HG02870 (cell line): ENCODE data around the gene FBXW7.

Source experiments
- ATAC-seq: cut with Tn5 transposase; IDR thresholded peaks from one replicate; pipeline ENCODE4 v1.9.1; 2021; ENCODE audit warnings: mild to moderate bottlenecking, moderate library complexity; ENCODE audit not compliant: unreplicated experiment

FBXW7 gene

GRCh38 chr4:152344001-152344400, 191.9 kb downstream of the FBXW7 start:
- ATAC-seq: no peak

DNA sequence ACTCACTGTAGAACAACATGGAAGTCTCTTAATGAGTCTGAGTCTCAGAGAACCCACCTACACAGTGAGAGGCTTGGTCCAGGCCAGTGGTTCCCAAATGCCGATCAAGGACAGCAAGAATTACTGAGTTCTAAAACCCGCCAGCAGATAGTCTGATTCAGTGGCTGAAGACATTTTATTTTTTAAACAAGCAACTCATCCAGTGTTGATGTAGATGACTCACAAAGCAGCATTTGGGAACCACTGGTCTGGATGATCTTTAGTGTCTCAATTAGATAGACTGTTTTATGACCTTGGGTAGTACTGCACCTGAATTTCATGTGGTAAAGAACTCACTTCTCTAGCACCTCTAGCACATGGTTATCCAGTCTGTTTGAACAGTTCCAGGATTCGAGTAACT, 193.6 kb downstream of the FBXW7 start:
- ATAC-seq: no peak

- ATAC-seq: no peak
These were observed 195.1 kb downstream of the FBXW7 start for GRCh38 chr4:152340818-152341217.

DNA sequence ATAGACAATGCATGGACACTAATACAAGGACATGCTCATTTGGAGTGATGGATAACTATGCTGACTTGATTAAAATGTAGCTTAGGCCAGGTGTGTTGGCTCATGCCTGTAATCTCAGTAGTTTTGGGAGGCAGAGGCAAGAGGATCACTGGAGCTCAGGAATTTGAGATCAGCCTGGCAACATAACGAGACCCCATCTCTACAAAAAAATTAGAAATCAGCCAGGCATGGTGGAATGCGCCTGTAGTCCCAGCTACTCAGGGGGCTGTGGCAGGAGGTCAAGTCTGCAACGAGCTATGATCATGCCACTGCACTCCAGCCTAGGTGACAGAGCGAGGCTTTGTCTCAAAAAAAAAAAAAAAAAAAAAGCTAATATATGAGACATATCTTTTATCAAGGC, 196.3 kb downstream of the FBXW7 start:
- ATAC-seq: no peak

DNA sequence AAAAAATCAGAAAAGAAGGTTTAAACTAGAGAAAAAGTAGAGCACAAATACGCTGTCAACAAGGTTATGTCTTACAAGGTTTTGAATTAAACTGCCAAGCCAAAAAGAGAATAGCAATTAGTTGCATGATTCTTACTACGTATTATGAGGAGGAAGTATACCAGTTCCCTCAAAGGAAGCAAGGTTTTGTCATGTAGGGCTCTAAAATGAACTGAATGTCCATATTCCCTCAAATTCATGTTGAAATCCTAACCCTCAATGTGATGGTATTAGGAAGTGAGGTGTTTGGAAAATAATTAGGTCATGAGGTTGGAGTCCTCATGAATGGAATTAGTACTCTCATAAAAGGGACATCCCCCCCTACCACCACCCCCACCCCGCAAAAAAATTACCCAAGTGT, 201.0 kb downstream of the FBXW7 start:
- no peak for ATAC-seq

GRCh38 chr4:152331042-152331441, 204.8 kb downstream of the FBXW7 start:
- no peak for ATAC-seq

DNA sequence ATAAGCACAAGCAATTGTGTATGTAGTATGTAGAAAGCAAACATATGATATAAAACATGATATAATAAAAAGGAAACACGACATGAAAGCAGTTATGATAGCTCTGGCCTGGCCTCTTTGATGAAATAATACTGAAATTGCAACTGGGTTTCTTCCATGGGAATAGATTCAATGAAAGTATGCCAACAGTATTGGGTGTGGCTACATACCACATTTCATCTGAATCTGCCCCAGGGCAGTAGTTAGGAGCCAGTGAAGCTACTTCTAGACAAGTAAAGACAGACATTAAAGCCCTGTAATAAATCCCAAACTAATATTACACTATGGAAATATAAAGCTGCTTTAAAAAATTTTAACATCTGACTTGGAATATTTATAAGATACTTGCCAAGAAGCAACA, 207.3 kb downstream of the FBXW7 start:
- ATAC-seq: no peak

DNA sequence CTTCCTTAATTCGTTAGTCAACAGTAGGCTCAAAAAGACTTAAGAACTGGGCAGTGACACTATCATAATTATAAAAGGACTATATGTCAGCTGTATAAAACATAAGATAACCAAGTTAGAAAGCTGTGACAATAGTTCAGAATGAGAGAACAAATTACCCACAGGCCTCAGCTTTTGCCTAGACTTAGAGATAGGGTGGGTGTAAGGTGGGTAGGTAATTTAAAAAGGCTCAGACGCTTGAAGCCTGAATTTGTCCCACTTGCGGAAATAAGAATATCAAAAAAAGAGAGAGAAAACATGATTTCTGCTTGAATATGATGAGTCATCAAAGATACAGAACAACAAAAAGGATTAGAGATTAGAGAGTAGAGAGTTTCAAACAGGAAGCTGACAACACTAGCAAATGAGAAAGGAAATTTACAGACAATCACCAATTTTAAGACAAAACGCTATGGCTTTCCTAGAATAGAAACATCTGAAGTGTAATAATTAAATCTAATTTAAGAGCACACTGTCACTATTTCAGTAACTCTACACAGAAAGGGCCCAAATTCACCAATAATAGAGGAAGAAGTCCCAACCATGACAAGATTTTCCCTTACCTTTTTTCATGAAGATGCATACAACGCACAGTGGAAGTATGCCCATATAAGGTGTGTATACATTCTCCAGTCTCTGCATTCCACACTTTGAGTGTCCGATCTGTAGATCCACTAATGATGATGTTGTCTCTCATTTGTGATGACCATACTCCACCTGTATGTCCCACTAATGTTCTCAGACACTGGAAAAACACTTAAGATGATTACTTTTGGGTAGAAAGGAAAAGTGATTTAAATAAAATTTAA, 208.1 kb downstream of the FBXW7 start:
- ATAC-seq: no peak

DNA sequence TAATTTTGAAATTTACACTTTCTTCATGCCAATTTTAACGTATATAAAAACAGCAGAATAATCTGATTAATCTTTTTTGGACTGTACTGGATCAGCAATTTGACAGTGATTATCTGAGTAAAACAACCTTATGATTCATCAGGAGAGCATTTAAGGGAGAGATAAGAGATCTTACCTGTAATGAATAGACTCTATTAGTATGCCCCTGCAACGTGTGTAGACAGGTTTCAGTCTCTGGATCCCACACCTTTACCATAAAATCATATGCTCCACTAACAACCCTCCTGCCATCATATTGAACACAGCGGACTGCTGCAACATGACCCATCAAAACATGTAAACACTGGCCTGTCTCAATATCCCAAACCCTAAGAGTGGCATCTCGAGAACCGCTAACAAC, 210.1 kb downstream of the FBXW7 start:
- ATAC-seq: no peak

DNA sequence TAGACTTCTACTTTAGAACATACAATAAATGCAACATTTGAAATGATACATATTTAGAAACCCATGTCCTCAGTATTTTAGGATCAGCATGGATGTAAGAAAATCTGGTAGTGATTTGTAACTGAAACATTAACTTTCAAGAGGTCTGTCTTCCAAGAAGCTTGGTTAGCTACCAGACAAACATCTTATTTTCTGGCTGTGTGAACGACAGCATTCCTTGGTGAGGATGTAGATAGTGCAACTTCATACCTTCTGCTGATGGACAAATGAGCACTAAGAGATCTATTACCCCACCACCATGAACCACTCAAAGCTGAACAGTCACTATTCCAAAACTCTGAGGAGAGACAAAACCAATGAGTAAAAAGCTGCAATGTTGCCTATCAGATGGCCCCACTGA, 212.7 kb downstream of the FBXW7 start:
- no peak for ATAC-seq

DNA sequence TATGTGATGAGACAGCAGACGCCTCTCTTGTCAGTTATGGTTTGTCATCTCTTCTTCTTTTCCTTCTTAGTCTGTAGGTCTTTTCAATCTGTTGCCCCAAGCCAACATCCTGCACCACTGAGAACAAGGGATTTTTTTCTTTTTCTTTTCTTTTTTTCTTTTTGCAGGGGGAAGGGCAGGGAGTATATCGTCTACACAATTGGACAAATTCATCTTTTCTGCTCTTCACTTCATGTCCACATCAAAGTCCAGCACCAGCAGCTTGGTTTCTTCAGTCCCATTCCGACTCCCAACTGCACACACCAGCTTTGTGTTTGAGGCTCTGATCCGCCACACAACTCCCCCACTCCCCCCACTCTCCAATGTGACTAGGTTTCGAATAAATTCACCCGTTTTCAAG, 213.2 kb downstream of the FBXW7 start:
- ATAC-seq: no peak

DNA sequence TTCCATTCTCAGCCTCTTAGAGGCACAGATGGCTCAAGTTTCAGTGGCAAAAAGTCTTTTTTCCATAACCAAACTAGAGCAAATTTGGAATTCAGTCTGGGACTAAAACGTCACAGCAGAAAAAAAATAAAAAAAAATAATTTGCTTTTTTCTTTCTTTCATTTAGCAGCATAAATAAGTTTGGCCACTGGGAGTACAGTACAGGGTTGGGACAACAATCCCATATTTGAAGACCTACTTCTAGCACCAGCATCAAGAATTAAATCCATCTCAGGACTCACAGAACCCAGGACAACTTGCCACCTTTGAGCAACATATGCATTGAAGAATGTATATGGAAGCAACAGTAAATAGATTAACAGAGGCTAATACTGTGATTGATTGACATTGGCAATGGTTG, 214.0 kb downstream of the FBXW7 start:
- no peak for ATAC-seq

DNA sequence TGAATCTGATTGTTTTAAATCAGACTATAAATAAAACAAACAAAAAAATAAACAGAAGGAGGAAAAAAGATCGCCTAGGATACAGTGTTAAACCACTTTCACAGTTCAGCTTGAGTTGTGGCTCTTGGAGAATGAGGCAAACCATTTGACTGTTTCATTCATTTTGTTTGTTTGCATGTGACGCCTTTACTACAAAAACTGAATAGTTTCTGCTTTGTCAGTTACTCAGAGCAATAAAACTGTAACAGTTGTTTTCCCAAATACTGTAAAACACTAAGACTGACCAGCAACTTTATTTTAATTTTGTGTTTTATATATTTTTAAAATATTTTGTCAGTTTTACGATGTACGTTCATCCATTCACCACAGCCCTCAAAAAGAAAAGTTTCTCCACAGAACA, 214.5 kb downstream of the FBXW7 start:
- no peak for ATAC-seq

DNA sequence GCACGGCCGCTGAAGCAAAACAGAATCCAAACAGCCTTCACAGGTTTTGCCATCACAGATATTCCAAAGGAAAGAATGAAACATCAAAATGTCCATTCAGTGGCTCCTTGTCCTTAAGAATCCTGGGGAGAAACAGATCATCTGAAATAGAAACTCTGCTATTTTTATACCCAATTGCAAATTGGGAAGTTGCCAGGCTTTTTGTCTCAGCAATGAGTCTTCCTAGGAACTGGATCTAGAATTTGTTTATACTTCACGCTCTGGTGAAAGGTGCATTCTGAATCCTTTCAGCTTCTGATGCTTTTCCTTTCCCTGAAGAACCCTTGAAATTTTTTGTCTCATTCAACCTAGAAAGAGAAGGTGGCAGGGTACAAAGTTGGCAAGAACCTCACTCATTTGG, 218.9 kb downstream of the FBXW7 start:
- no peak for ATAC-seq

GRCh38 chr4:152310257-152310656, 225.6 kb downstream of the FBXW7 start:
- no peak for ATAC-seq

DNA sequence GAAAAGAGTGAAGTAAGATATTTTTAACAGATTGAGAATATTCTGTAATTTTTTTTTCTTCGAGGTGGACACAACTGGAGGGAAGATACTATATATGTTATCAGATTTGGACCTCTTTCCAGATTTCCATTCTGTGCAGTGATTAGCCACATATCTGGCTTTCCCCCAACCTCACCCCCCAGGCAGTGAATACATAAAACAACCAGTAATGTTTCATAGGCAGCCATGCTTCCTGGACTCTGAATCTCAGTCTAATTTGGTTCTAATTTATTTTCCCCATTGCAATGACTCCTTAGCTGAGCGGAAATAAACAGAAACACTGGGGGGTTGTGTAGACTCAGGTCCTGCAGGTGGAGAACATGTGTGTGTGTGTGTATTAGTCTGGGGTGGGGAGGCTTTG, 226.5 kb downstream of the FBXW7 start:
- ATAC-seq: no peak

- ATAC-seq: no peak
These were observed 226.9 kb downstream of the FBXW7 start for GRCh38 chr4:152308951-152309350.

DNA sequence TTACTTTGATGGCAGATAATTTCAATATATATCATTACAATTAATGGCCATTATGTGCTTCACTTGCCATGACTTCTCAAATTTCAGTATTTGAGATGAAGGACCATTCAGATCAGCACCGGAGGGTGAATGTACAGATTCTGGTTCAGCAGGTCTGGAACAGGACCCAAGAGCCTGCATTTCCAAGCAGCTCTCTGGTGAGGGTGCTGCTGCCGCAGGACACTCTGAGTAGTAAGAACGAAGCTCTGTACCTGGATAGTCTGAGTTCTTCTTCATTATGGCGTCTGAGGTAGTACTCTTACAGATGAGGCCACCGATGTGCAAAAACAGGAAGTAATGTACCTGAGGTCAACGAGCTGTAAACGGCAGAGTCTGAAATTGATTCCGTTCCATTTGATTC, 228.2 kb downstream of the FBXW7 start:
- ATAC-seq: no peak

DNA sequence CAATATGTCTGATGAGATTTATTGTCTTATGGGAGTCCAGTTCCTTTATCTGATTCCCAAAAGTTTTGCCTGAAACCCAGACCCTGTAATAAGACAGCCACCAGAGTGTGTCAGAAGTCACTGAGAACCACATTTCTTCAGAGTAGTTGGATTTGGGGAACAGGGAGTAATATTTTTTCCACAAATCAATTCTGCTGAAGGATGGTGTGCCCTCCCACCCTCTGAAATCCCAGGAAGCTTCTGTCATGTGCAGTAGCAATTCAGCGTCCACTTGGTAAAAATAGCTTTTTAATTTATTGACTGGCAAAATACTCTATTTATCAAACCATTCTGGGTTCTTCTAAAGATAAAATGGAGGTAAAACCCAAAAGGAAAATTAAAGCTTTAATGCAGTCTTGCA, 229.4 kb downstream of the FBXW7 start:
- no peak for ATAC-seq

DNA sequence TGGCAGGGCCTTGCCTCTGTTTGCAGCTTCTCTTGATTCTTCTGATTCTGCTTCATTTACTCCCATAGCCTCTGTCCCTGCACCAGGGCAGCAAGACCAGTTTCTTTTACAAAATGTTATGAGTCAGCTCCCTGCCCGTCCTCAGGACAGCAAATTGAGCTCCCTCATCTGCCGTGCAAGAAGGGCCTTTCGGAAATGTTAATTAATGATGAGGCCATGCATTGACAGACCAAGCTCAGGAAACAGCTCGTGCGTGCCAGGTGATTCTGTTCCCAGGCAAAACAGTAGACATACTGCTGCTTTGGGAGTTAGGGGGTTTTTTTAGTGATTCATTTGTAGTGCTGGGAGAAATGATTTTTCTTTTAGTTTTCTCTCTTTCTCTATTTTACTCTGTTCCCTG, 231.7 kb downstream of the FBXW7 start:
- peak; percentile 95 for ATAC-seq

DNA sequence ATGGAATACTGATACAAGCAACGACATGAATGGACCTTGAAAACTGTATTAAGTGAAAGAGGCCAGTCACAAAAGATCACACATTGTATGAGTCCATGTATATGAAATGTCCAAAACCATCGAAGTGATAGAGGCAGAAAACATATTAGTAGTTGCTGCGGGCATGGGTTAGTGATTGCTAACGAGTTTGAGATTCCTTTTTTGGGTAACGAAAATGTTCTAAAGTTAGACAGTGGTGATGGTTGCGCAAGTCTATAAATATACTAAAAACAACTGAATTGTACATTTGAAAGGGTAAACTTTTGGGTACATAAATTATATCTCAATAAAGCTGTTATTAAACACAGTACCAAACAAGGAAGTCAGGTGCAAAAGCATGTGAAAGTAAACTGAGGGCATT, 234.5 kb downstream of the FBXW7 start:
- no peak for ATAC-seq

GRCh38 chr4:152299553-152299952, 236.3 kb downstream of the FBXW7 start:
- no peak for ATAC-seq

DNA sequence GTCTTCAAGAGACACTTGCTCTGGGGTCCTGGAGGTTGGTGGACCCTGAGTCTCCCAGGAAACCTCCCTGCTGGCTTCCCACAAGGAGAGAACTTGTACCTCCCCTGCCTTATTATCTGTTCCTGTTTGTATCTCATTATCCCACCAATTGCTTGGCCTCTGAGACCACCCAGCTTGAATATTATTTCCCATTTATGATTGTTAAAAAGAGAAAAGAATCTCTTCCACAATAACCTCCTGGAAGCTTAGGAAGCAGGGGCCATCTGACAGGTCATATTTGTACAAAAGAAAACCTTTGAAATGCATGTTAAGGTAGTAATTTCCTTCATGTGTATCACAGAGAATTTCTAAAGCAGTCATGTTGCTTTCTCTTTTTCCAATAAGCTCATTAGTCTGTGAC, 239.5 kb downstream of the FBXW7 start:
- ATAC-seq: no peak
